ENCODE results near the gene LPIN2.
A peak's percentile ranks its signal among the peaks of the same experiment; 100 is the strongest.
"Not testable (repeated sequence)": the region's sequence is repeated elsewhere in the genome, so short reads cannot be mapped to it uniquely, and the experiment has no call there.

Gene LPIN2

GRCh38 chr18:3029215-3029952, 16.4 kb upstream of the LPIN2 start:
- H3K4me3 ChIP-seq (ENCODE audit: low read length), result no peak overlapping the region
- TF ChIP-seq CTCF (conservative IDR thresholded peaks at IDR 0.05; ENCODE audit: low read length), result no peak
- DNase-seq (ENCODE audit: low read depth), result no peak

DNA sequence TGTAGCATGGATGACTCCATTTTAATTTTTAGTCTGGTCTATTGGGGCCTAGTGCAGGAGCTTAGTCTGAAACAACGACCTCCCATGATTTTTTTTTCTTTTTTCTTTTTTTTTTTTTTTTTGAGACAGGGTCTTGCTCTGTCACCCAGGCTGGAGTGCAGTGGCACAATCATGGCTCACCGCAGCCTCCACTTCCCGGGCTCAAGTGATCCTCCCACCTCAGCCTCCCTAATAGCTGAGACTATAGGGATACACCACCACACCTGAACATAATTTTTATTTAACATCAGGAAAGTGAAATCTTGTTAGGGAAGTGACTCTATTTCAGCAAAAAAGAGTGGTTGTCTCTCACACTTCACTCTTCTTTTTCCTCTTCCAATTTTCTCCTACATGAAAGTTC, 15.2 kb upstream of the LPIN2 start:
- DNase-seq (ENCODE audit: low read depth); H3K4me3 ChIP-seq (ENCODE audit: low read length): not testable (repeated sequence)

DNA sequence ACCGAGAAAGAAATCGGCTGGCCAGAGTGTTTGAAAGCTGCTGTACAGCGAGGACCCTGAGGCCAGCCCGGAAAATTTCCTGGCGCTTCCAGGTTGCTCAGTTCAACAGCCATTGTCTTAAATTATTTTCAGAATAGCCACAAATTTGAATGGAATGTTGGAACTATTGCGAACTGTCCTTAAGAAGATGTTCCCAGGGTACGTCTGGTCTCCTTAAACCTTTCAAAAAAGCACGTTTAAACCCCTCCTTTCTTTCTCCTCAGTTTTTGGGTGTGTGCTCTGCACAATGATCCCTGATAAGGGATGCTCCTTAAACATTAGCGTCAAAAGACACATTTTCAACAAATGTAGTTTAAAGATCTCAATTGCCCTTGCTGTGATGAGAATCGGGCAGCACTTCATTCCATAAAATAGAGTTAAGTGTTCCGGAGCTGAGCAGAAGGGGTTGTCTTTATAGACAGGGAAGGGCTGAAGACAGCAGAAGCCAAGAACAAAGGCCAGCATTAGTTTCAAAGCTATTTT, 14.5 kb upstream of the LPIN2 start:
- peak; percentile 44 for DNase-seq (ENCODE audit: low read depth)
- no peak overlapping the region for H3K4me3 ChIP-seq (ENCODE audit: low read length)
- no peak for TF ChIP-seq CTCF (conservative IDR thresholded peaks at IDR 0.05; ENCODE audit: low read length)

- no peak for TF ChIP-seq CTCF (conservative IDR thresholded peaks at IDR 0.05; ENCODE audit: low read length)
- no peak for DNase-seq (ENCODE audit: low read depth)
- no peak overlapping the region for H3K4me3 ChIP-seq (ENCODE audit: low read length)
Observed at GRCh38 chr18:3025544-3025943, 12.6 kb upstream of the LPIN2 start.

DNA sequence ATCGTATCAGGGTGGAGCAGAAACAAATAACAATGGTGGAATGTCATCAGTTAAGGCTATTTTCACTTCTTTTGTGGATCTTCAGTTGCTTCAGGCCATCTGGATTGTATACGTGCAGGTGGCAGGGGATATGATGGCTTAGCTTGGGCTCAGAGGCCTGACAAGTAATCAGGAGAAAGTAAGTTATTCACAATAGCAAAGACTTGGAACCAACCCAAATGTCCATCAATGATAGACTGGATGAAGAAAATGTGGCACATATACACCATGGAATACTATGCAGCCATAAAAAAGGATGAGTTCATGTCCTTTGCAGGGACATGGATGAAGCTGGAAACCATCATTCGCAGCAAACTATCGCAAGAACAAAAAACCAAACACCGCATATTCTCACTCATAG, 10.7 kb upstream of the LPIN2 start:
- not testable (repeated sequence) for DNase-seq (ENCODE audit: low read depth); H3K4me3 ChIP-seq (ENCODE audit: low read length)

DNA sequence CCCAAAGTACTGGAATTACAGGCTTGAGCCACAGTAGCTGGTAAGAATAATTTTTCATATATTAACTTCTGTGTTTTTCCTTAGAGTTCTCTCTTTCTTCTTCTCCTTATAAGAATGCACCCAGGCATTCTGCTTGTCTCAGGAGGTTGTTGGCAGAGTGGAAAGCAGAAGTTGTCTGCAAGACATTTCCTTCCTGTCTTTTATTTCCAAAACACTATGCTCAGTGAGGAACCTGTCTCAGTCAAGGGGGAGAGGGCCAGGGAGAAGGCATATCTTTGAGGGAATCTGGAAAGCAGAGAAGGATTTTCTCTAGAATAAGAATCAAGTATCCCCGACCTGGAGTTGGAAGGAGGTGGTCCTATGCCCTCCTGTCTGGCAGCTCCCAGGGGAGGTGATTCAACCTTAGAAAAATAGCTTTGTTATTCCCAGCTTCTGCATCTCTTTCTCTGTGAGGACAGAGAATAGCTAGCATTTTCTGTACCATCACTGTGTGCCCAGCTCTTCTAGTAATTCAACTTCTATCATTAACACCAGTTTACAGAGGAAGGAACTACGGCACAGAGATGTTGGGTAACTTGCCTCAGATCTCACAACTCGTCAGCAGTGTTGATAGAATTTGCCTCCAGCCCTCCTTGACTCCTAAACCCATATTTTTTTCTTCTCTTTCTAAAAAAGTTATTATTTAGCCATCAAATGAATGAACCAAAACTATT, 3.8 kb upstream of the LPIN2 start:
- H3K4me3 ChIP-seq (ENCODE audit: low read length), result no peak overlapping the region
- DNase-seq (ENCODE audit: low read depth), result no peak
- no peak for TF ChIP-seq CTCF (conservative IDR thresholded peaks at IDR 0.05; ENCODE audit: low read length)

DNA sequence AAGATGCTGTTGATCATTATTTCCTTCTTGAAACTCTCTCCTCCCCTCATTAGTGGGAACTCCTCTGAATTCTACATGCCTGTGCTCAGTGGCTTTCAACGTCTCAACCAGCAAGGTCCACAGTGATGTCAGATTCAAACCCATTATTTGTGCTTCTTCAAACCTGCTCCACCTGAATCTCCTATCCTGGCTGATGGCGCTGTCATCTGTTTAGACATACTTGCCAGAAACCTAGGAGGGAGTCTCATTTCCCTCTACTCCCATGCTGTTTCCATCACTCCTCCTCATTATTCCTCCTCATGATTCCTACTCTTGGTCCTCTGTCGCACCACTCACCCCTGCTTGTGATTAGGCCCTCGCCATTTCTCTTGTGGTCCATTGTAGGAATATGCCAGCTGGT, 2.9 kb upstream of the LPIN2 start:
- DNase-seq (ENCODE audit: low read depth), result no peak
- TF ChIP-seq CTCF (conservative IDR thresholded peaks at IDR 0.05; ENCODE audit: low read length), result no peak
- H3K4me3 ChIP-seq (ENCODE audit: low read length), result no peak overlapping the region

- H3K4me3 ChIP-seq (ENCODE audit: low read length), result no peak overlapping the region
- TF ChIP-seq CTCF (conservative IDR thresholded peaks at IDR 0.05; ENCODE audit: low read length), result no peak
- peak; percentile 78 for DNase-seq (ENCODE audit: low read depth)
Observed at GRCh38 chr18:3015204-3015592, 2.3 kb upstream of the LPIN2 start.

Measured in AG10803 (cell line).